Dermis microvascular lymphatic vessel endothelial cell (primary cell): ENCODE results near the gene CD177. TPM values are rescaled to one million over a fixed set of nuclear protein-coding genes. Genes with fewer than 3 reads are reported as not detected.
"Not testable (repeated sequence)": the region's sequence is repeated elsewhere in the genome, so short reads cannot be mapped to it uniquely, and the experiment has no call there.

Experiments used
- DNase-seq, 2 donors: peaks; one replicate each; pipeline versions ENCODE4 v3.0.0 to v3.0.0-alpha.2; 2010; ENCODE audit warnings: low read depth in 2 of 2
- total RNA-seq: library from RNA; depleted of rRNA; stranded (reverse); fragments of >200 nt; gene quantifications from 2 replicates; pipeline ENCODE4 v1.2.1, GENCODE V29; 2014

CD177 gene, protein sequence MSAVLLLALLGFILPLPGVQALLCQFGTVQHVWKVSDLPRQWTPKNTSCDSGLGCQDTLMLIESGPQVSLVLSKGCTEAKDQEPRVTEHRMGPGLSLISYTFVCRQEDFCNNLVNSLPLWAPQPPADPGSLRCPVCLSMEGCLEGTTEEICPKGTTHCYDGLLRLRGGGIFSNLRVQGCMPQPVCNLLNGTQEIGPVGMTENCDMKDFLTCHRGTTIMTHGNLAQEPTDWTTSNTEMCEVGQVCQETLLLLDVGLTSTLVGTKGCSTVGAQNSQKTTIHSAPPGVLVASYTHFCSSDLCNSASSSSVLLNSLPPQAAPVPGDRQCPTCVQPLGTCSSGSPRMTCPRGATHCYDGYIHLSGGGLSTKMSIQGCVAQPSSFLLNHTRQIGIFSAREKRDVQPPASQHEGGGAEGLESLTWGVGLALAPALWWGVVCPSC
- 0.13 and 4.7 TPM in 2 replicates for total RNA-seq

DNA sequence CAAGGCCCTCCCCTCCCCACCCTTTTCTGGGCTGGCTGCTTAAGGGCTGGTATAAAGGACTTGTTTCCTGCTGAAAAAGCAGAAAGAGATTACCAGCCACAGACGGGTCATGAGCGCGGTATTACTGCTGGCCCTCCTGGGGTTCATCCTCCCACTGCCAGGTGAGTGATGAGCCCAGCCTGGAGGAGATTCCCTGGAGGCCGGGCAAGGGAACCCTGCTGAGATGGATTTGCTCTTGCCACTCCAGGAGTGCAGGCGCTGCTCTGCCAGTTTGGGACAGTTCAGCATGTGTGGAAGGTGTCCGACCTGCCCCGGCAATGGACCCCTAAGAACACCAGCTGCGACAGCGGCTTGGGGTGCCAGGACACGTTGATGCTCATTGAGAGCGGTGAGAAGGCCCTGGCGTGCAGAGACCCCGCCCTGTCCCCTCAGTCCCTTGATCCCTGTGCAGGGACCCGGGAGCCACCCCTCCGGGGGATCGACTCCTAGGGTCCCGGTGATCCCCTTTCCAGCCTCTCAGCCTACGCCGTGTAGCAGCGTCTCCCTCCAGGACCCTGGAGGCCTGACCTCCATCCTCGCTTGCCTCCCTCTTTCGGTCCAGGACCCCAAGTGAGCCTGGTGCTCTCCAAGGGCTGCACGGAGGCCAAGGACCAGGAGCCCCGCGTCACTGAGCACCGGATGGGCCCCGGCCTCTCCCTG is at the start of gene CD177:
Gene CD177, plus strand, starts transcription at position 81 of the 699 bp plus-strand sequence. Its CDS starts 29 bp downstream, at position 110.
- no peak for DNase-seq

DNA sequence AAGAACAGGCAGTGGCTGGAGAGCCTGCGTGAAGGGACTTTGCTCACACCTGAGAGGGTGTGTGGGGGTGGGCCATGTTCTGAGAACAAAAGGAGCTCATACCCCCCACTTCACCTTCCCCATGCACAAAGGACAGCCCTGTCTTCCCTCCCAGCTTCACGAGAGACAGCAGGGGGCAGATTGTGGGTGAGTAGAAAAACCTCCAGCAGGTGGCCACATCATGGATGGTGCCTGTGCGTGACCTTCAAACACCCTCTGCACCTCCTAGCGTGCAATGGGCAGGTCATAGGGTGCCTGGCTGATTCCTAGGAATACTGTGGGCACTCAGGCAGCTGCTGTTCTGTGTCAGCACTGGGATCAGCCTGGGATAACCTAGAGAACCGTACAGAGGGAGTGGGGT is 47.8 kb upstream of the CD177 start:
- DNase-seq = no peak

DNA sequence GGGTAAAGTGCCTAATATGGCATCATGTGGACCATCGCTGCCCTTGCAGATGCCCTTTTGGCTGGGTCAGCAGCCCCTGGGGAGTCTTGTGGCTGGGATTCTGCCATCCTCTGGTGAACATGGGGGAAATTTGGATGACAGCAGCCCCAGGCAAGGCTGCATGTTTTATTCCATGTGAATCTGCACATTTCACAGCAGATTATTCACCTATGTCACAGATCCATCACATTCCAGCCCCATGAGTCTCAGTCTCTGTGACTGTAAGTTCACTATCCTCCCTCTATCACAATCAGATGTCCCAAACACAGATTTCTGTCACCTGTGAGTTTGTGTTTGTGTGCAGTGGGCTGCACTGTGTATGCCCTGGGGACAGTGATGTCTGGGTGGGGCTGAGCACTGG is 47.4 kb upstream of the CD177 start:
- DNase-seq = no peak

DNA sequence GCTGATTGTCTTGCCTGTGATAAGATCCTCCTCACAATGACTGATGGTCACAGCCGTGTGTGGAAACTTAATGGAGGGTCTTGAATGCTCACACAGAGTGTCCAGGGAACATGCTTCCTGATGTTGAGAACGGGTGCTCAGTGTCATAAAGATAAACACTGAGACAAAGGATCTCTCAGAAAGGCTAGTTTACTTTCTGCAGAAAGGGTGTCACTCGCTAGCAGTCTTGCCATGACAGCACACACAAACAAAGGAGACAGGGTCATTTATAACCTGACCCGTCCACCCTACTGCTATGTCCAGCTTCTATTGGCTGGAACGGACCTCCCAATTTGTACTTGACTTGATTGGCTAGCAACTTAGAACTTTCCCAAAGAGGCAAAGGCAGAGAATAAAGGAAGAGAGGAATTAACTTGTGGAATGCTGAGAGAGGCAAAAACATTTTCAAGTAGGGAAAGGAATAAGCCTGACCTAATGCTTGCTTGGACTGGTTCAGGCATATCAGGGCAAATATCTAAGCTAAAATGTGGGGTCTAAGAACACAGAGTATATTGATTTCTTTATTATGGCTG is 45.2 kb upstream of the CD177 start:
- DNase-seq = no peak

DNA sequence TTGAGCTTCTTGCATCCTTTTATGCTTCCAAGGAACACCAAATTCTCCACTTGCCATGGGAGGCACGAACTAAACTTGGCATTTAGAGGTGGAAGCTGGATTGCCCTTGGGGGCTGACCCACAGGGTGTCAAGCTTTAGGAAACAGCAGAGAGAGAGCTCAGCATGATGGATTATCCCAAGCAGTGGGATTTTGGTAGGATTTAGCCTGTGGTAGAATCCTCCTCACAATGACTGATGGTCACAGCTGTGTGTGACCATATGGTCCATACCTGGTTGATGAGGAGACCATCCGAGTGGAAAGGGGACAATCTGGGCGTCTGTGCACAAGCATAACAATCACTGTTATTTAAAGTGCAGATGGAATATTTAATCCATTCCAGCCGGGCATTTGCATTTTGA is 44.0 kb upstream of the CD177 start:
- DNase-seq = no peak

DNA sequence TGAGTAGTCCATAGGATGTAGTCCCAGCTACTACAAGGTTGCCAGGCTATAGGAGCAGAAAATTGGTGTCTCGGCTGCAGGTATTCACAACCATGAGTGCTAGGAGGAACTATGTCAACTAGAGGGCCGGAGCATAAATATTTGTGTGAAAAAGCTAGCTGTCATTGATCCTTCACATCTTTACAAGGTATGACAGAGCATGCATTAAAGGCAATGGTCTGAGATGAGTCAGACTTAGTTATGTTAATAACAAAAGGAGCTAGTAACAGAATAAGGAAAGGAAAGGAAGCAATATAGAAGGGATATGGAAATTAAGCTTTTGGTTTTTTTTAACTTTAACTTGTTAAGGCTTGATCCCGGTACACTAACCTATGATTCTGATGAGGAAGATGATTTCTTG is 43.3 kb upstream of the CD177 start:
- no peak for DNase-seq

DNA sequence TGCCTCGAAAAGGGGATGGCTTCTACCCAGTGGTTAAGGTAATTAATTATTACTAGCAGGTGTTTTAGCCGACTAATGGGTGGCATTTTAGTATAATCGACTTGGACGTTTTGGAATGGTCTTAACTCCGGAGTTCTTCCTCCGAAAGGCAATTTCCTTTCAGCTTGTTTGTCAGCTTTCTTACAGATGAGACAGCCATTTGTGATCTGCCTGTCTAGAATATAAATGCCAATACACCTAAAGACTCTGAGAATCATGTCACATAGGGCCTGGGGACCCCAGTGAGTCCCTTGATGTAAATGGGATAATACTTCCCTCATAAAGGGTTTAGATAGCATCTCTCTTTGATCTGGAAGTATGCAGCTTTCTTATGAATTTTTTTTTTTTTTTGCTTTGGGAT is 42.2 kb upstream of the CD177 start:
- DNase-seq = no peak

DNA sequence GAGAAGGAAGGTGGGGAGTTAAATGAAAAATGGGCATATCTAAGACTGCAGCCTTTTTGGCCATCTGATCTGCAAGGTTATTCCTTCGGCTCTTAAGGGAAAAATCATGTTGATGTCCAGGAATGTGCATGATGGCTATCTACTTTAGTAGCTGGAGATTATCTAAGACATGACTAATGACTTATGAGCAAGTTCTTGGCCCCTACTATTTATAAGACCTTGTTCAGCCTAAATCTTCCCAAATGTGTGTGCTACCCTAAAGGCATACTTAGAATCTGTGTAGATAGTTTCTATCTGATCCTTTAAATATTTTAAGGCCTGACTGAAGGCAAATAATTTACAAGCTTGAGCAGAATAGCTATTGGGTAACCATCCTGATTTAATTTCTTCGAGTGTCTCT is 41.8 kb upstream of the CD177 start:
- DNase-seq = no peak

DNA sequence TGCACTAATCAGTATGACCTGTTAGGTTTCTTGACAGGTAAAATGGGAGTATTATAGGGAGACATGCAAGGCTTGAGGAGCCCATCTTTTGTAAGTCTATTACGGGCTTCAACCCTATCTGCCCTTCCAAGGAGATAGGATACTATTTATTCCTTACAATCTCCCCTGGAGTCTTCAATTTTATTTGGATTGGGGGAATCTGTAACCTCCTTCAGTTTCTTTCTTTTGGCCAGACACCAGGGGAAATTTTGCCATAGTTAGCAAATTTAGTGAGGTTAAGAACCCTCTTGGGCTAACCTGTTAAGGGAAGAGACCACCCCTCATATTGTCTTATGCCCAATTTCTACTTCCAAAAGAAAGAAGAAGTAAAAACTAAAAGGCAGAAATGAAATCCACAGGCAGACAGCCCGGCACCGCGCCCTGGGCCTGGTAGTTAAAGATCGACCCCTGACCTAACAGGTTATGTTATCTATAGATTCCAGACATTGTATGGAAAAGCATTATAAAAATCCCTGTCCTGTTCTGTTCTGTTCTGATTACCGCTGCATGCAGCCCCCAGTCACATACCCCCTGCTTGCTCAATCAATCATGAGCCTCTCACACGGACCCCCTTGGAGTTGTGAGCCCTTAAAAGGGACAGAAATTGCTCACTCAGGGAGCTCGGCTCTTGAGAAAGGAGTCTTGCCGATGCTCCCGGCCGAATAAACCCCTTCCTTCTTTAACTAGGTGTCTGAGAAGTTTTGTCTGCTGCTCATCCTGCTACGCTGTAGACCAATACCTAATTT is 39.6 kb upstream of the CD177 start:
- DNase-seq = no peak

DNA sequence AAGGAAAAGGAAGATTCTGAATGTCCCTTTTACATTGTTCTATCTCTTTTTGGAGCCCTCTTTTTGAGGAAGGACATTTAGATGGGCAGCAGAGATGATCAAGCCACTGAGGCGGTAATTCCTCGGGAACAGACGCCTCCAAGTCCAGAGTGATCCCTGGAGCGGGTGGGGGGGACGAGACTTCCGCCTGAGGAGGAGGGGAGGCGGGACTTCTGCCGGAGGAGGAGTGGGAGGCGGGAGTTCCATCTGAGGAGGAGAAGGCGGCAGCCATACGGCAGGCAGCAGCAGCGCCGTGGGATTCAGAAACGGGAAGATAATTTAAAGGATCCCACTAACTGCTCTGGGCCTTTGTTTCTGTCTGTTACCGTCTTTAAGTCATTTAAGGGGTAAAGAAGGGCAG is 37.6 kb upstream of the CD177 start:
- DNase-seq = no peak

DNA sequence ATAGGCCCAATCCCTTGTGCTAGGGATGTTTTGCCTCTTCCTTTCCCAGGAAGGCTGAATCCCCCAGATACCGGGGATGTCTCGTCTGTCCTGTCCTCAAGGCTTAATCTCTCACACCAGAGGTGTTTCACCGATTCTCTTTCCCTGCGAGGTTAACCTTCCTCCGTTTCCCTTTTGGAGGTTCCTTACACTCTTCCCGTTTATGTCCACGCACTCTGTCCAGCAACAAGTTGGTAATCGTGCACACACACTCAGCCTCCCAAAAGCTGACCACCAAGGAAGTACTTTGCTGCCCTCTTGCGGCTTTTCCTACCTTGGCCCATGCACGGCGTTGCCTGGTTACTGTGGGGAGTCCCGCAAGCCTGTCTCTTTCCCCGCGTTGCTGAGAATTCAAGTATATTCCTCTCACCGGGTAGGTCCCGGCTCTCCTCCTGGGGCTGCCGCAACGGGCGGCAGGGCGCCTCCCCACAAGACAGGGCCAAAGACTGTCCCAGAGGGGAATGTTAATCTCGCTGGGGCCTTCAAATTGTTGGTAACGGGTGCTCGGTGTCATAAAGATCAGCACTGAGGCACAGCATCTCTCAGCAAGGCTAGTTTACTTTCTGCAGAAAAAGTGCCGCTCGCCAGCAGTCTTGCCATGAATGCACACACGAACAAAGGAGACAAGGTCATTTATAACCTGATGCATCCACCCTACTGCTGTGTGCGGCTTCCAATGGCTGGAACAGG is 36.7 kb upstream of the CD177 start:
- no peak for DNase-seq

DNA sequence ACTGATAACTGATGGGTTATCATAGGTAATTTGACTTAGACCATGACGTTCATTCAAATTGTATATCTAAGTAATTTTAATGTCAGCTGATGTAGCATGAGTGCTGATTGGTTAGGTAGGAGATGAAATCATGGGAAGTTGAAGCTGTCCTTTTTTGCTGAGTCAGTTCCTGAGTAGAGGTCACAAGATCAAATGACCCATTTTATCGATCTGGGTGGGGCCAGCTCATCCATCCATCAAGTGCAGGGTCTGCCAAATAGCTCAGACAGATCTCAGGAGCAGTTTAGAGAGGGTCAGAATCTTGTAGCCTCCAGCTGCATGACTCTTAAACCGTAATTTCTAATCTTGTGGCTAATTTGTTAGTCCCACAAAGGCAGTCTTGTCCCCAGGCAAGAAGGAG is 35.3 kb upstream of the CD177 start:
- no peak for DNase-seq

DNA sequence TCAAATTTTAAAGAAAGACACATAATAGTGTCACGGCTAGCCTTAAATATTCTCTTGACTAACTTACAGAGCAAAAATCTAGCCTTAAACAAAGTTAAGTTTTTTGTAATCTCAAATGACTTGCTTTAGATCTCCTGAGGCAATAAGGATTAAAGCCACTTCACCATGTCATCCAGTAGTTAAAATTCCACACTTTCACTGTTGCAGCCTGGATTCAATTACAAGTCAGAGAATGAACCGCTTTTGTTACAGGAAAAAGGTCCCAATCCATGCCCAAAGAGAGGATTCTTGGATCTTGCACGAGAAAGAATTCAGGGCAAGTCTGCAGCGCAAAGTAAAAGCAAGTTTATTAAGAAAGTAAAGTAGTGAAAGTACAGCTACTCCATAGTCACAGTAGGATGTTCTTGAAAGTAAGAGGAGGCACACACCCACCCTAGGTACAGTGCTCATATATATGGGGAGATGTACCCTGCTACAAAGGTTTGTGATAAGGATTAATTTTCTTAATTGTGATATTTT is 34.6 kb upstream of the CD177 start:
- no peak for DNase-seq

DNA sequence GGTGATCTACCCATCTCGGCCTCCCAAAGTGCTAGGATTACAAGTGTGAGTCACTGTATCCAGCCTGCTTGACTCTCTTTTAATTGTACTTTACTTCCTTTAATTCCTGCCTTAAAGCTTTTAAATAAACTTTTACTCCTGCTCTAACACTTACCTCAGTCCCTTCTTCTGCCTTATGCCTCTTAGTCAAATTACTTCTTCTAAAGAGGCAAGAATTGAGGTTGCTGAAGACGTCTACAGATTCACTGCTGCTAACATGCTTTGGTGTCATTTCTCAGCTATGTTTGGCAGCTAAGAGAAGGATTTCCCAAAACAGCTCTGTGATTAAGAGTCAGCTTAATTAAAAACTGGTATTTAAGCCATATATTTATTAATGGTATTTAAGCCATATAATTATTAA is 32.9 kb upstream of the CD177 start:
- DNase-seq = no peak

DNA sequence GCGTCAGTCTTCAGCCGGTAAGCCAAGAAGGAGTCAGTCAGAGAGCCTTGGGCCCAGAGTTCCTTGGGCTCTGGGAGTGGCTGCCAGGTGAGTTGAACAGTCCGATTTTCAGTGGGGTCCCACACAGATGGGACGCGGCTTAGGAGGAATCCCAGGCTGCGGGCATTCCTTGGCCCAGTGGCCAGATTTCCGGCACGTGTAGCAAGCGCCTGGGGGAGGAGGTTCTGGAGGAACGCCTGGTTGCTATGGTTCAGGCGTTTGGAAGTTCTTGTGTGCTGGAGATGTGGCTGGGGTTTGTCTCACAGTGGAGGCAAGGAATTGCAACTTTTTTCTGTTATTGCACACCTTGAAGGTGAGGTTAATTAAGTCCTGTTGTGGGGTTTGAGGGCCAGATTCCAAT is 26.7 kb upstream of the CD177 start:
- DNase-seq = not testable (repeated sequence)

DNA sequence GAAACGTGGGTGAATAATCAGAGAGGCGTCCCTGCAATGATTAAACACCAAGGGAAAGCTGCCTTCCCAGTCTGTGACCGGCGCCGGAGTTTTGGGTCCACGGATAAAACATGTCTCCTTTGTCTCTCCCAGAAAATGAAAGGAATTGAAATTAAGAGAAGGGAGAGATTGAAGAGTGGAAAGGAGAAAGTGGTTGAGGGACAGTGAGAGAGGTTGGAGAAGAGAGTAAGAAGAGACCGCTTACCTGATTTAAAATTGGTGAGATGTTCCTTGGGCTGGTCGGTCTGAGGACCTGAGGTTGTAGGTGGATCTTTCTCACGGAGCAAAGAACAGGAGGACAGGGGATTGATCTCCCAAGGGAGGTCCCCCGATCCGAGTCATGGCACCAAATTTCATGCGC is 24.9 kb upstream of the CD177 start:
- not testable (repeated sequence) for DNase-seq

DNA sequence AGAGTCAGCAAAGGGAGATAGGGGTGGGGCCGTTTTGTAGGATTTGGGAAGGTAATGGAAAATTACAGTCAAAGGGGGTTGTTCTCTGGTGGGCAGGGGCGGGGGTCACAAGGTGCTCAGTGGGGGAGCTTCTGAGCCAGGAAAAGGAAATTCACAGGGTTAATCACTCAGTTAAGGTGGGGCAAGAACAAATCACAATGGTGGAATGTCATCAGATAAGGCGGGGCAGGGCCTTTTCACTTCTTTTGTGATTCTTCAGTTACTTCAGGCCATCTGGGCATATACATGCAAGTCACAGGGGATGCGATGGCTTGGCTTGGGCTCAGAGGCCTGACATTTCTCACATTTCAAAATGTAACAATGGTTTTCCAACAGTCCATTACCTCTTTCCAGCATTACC is 24.4 kb upstream of the CD177 start:
- DNase-seq = not testable (repeated sequence)

DNA sequence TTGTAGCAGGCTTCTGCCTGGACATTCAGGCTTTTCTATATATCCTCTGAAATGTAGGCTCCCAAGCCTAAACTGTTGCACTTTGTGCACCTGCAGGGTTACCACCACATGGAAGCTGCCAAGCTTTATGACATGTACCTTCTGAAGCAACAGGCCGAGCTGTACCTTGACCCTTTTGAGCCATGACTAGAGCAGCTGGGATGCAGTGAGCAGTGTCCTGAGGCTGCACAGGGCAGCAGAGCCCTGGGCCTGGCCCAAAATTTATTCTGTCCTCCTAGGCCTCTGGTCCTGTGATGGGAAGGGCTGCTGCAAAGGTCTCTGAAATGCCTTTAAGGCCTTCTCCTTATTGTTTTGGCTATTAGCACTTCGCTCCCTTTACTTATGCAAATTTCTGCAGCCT is 23.5 kb upstream of the CD177 start:
- DNase-seq = no peak

DNA sequence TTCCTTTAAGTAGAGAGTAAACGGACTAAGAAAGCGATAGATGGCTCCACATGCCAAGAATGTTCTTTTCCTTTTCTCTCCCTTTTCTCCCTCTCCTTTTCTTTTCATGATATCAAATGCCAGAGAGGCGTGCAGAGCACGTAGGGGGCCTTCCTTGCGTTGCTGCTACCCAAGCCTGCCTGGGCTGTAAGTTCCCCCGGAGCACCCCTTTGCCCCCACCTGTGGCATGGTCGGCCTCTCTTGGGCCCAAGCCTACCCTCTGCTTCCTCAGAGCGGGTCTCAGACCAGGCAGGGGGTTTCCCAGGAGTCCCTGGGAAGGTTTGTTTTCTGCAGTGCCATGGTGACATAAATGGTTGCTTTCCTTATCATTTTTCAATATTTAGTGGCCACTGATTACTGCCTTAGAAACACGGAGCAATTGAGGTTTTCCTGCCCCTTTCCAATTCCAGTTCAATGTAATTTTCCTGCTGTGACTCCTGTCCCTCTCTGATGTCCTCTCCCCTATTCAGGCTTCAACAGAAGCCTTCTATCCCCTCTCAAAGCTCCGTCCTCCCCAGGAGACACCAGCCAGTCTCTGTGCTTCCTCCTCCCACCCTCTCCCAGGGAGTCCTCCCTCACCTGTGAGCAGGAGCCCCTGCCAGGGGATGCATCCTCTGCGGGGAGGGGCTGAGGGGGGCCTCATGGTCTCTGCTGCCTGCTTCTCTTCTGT is 22.6 kb upstream of the CD177 start:
- DNase-seq = no peak

DNA sequence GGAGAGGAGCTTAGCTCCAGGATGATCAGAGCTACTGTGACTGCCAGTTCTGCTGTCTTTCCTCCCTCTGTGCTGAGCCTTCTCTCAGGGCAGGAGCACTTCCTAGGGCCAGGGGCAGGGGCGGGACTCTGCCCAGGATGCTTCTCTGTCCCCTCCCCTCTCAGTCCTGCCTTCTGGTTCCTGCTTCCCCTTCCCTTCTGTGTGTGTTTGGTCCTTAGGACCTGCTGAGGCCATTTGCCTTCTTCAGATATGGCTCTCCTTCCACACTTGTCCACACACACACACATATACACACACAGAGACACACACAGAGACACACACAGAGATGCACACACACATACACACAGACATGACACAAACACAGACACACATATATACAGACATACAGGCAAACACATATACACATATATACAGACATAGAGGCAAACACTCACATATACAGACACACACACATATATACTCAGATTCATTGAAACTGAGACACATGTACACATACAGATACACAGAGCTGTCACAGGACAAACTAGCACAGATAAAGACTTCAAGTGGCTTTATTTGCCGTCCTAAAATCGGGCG is 22.0 kb upstream of the CD177 start:
- DNase-seq = no peak
